NCI-H128 (cell line): Measurements from ENCODE around the gene PTF1A.

ENCODE experiments used
- DNase-seq: peaks from one replicate; lab custom pipeline; 2025; ENCODE audit not compliant: unreplicated experiment; lab: John Stamatoyannopoulos, UW

PTF1A gene

DNA sequence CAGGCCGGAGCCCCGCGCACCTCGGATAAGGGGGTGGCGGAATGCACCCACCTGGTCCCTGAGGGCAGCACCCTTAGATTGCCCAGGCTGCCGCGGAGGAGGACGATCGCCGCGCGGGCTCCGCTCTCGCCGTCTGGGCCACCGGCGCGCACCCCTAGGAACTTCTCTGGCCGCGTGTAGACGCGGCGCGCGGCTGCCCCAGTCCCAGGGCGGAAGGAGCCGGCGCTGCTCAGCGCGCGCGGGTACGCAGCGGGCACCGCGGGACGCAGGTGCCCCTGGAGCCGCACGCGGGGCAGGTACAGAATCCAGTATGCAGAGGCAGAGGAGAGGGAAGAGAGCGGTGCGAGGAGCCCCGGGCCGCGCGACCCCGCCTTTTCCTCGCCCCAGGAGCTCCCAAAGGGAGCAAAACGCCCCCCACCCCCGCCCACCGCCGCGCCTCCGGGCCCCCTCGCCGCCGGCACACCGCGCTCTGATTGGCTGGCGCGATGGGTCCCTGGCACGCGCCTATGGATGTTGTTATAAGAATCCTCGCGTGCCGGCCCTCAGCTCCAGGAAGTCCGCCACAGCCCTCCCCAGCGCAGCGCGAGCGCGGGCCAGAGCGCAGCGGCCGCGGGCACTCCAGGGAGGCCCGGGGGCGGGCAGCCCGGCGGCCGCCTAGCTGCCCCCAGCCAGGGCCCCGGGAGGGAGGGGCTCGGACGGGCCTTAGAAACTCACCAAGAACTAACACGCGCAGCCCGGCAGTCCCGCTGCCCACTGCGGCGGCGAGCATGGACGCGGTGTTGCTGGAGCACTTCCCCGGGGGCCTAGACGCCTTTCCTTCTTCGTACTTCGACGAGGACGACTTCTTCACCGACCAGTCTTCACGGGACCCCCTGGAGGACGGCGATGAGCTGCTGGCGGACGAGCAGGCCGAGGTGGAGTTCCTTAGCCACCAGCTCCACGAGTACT, at the start of gene PTF1A:
Gene PTF1A, plus strand, starts transcription at position 549 of the 948 bp plus-strand sequence. Its CDS starts 219 bp downstream, at position 768.
- no peak for DNase-seq

- DNase-seq: peak; percentile 9
Observed at GRCh38 chr10:23146258-23146657, 45.9 kb upstream of the PTF1A start.

GRCh38 chr10:23147035-23147434, 45.1 kb upstream of the PTF1A start:
- DNase-seq: no peak

GRCh38 chr10:23148214-23148613, 43.9 kb upstream of the PTF1A start:
- DNase-seq: no peak

GRCh38 chr10:23150091-23150490, 42.0 kb upstream of the PTF1A start:
- no peak for DNase-seq

DNA sequence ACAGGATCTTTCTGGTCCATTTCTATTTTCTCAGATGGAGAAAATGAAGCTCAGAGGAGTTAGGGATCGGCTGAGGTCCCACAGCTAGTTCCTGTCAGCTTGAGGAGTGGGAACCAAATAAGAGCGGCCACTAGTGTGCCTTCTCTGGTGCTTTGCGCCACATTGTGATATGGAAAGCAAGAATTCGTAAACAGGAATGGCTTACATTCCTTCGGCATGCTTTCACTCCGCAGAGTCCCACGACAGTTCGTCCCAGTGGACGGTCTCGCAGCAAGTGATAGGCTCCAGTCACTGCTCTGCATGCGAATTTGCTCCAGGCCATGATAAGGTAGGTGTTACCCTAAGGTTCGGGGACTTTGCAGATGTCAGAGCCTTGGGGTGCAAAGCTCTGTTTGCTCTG, 41.5 kb upstream of the PTF1A start:
- no peak for DNase-seq

DNA sequence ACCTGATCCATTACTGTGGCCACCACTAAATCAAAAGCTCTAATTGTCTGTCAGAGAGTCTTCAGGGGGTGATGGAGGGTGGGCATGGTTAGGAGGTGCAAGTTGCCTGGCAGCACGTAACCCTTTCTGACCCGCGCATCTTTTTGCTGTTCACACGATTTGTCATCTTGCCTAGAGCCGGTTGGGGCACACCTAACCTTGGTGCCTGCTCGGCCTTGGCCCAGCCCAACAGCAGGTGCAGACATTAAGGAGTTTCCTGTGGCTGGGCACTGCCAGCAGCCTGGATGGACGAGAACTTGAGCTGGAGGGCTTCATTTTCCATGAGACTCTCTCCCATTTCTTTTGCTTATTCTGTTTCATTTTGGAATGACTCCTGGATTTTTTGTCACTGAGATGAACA, 41.0 kb upstream of the PTF1A start:
- DNase-seq: no peak

DNA sequence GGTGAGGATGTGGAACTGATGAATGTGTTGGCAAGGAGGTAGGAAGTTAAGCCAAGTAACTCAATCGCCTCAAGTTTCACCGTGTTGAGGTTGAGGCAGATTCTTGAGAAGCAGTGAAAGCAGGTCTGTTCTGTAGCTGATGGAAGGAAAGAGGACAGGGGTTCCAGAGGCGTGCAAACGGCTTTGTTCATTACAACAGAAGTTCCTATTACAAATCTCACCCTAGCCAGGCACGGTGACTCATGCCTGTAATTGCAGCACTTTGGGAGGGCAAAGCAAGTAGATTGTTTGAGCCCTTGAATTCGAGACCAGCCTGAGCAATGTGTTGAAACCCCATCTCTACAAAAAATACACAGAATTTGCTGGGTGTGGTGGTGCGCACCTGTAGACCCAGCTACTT, 36.9 kb upstream of the PTF1A start:
- DNase-seq: no peak

DNA sequence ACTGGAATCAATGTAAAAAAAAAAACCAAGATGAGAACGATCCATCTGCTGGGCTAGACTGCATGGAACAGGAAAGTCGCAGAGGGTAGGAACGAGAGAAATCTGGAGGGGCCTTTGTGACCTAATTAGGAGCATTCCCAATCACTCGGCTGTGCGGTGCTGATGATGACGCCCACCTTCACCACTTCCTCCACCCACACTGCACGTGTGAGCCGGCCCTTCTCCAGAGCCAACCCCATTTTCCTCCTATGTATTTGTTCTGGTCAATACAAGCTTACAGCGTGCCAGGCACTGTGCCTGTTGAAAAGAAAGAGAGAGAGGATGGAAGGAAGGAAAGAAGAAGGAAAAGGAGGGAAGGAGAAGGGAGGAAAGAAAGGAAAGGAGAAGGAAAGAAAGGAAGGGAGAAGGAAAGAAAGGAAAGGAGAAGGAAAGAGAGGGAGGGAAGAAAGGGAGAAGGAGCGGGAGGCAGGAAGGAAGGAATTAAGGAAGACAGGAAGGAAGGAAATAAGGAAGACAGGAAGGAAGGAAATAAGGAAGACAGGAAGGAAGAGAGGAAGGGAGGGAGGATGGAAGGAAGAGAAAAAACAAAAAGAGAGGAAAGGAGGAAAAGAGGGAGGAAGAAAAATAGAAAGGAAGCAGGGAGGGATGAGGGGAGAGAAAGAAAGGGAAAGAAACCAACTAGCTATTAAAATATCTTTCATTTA, 35.5 kb upstream of the PTF1A start:
- DNase-seq: no peak

GRCh38 chr10:23157239-23157681, 34.9 kb upstream of the PTF1A start:
- DNase-seq: no peak

- no peak for DNase-seq
Observed at GRCh38 chr10:23157691-23158369, 34.3 kb upstream of the PTF1A start.

DNA sequence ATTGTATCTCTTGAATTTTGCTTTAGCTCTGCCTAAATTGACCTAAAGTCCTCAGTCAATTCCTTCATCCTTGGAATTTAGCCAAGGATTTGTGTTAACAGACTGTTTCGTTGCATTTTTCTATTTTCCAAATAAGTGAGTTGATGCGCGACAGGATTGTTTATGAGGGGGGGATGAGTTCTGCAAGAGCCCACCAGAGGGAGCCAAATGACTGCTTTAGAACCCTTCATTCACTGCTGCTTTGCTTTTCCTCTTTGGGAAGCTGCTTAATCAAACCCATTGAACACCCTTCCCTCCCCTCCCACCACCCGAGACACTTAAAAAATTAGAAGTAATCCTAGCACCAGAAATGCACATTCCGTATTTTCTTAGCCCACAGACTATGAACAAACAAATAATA, 33.7 kb upstream of the PTF1A start:
- peak; percentile 32 for DNase-seq

GRCh38 chr10:23171232-23171876, 20.8 kb upstream of the PTF1A start:
- no peak for DNase-seq

DNA sequence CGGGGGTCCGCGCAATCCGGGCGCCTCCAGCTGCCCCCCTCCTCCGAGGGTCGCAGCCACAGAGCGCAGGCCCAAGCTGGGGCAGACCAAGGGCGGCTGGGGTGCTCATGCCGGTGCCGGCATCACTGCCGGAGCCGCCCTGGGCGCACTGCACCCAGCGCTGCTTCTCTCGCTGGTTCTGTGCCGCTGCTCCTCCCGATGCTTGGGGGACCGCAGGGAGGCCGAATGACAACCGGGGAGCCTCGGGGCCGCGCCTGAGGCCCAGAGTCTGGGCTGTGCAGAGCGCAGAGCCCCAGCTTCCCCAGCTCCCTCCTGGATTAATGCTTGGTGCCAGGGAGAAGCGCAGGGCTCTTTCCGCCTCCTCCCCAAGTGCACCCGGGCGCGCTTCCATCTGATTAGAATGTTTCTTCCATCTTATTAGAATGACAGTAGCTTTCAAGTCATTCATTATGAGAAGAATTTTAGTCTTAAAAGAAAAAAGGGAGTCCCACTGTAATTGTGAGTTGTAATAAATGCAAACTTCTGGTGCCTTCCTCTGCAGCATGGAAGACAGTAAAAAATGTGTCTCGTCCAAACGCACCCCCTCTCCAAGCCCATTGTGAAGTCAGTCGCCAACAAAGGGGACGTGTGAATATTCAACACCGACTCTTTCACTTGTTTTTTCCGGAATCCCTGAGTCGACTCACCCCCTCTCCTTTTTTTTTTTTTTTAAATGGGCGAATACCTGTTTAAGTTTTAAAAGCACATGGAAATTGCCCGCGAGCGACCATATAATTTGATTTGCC, 19.5 kb upstream of the PTF1A start:
- no peak for DNase-seq

GRCh38 chr10:23173214-23174073, 18.7 kb upstream of the PTF1A start:
- DNase-seq: no peak

GRCh38 chr10:23174074-23174976, 17.8 kb upstream of the PTF1A start:
- no peak for DNase-seq

DNA sequence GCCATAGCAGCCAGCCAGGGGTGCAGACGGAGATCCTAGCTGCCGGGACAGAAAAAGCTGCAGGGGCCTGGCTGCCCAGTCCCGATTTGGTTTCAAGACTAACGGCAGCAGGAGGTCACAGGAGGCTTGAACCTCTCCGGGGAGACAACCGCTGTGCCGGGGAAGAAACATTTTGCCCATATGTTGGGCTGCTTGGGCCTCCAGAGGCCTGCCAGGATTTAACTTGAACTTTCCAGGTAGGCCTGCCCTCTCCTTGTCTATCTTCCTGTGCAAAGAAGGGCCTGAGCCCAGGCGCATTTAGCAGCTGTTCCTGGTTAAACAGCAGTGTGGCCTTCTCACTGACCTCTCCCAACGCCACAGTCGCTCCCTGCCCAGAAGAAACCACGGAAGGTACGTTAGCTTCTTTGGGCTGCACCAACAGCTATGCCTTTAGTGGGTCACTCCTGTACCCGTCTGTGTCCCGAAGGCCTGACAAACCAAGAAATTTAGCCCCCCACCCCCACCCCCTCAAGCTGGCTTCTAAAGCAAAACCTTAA, 17.1 kb upstream of the PTF1A start:
- DNase-seq: no peak

DNA sequence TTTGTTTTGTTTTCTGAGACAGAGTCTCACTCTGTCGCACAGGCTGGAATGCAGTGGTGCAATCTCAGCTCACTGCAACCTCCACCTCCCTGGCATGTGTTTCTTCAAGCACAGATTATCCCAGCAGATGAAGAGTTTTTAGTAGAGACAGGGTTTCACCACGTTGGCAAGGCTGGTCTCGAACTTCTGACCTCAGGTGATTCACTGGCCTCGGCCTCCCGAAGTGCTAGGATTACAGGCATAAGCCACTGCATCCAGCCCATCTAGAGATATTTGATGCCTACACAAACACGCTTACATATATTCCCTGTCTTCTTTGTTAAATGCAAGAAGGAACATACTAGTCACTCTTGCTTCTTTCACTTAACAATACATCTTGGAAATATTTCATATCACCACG, 5.9 kb upstream of the PTF1A start:
- DNase-seq: no peak
